PC-3 (cell line): Measurements from ENCODE around the gene IQCK. TPM values are rescaled to one million over a fixed set of nuclear protein-coding genes. Genes with fewer than 3 reads are reported as not detected.
A peak's percentile ranks its signal among the peaks of the same experiment; 100 is the strongest.
"Not testable (repeated sequence)": the region's sequence is repeated elsewhere in the genome, so short reads cannot be mapped to it uniquely, and the experiment has no call there.

Source experiments
- ATAC-seq: fragments of 200-7000 bp; cut with Tn5 transposase; 2 replicates; pipeline ENCODE4 v1.9.1; 2020; ENCODE audit warnings: mild to moderate bottlenecking, moderate library complexity
- BruUV-seq: library from RNA; stranded (reverse); fragments of 400-500 nt; replicated peaks from 2 replicates; lab custom pipeline; 2021; lab: Mats Ljungman, UMichigan
- CTCF ChIA-PET: fragments of 300-600 bp; sonication (Branson Sonifier 250); formaldehyde crosslinking; loops from one replicate; lab custom pipeline; 2022; ENCODE audit warnings: antibody characterized with exemption; lab: Charles Lee
- POLR2A ChIA-PET: fragments of 300-600 bp; sonication (Branson Sonifier 250); formaldehyde crosslinking; loops from one replicate; lab custom pipeline; 2022; ENCODE audit warnings: antibody characterized with exemption; ENCODE audit not compliant: unreplicated experiment; lab: Charles Lee
- DNase-seq: peaks from one replicate; pipeline ENCODE4 v3.0.0-alpha.2; 2015
- H2AFZ ChIP-seq: fragments of 300-600 bp; sonication (generic); 2 replicates; pipeline ENCODE4 v1.6.0; 2016; ENCODE audit warnings: antibody characterized with exemption, low read length
- H3F3A ChIP-seq: fragments of 300-600 bp; sonication (generic); one replicate; pipeline ENCODE4 v1.6.0; 2017; ENCODE audit warnings: antibody characterized with exemption, low read length, control low read depth, mild to moderate bottlenecking; ENCODE audit not compliant: unreplicated experiment
- H3K27ac ChIP-seq: fragments of 300-600 bp; sonication (generic); 2 replicates; pipeline ENCODE4 v1.5.1; 2016; ENCODE audit warnings: mild to moderate bottlenecking, low read length
- H3K27me3 ChIP-seq: fragments of 300-600 bp; sonication (generic); 2 replicates; pipeline ENCODE4 v1.6.1; 2016; ENCODE audit warnings: low read length, mixed read lengths
- H3K36me3 ChIP-seq: fragments of 300-600 bp; sonication (generic); 2 replicates; pipeline ENCODE4 v1.6.1; 2016; ENCODE audit warnings: low read depth, mixed run types, low read length, mixed read lengths
- H3K4me1 ChIP-seq: fragments of 300-600 bp; sonication (generic); 2 replicates; pipeline ENCODE4 v1.5.1; 2016; ENCODE audit warnings: low read length; ENCODE audit not compliant: insufficient read depth
- H3K4me2 ChIP-seq: fragments of 300-600 bp; sonication (generic); 2 replicates; pipeline ENCODE4 v1.6.0; 2016; ENCODE audit warnings: low read length
- H3K4me3 ChIP-seq: fragments of 300-600 bp; sonication (generic); 2 replicates; pipeline ENCODE4 v1.5.1; 2016; ENCODE audit warnings: mild to moderate bottlenecking, low read length, mixed read lengths
- H3K79me2 ChIP-seq: fragments of 300-600 bp; sonication (generic); 2 replicates; pipeline ENCODE4 v1.6.1; 2017; ENCODE audit warnings: low read length, mixed read lengths
- H3K9ac ChIP-seq: fragments of 300-600 bp; sonication (generic); 2 replicates; pipeline ENCODE4 v1.6.0; 2016; ENCODE audit warnings: mild to moderate bottlenecking, low read length
- H3K9me2 ChIP-seq: fragments of 300-600 bp; sonication (generic); replicated peaks from 2 replicates; pipeline ENCODE4 v1.6.1; 2016; ENCODE audit warnings: mixed run types, low read length, mixed read lengths
- H3K9me3 ChIP-seq: fragments of 300-600 bp; sonication (generic); 2 replicates; pipeline ENCODE4 v1.6.1; 2016; ENCODE audit warnings: low read length, mixed read lengths
- H4K20me1 ChIP-seq: fragments of 300-600 bp; sonication (generic); 2 replicates; pipeline ENCODE4 v1.6.1; 2016; ENCODE audit warnings: low read length, mixed read lengths
- CTCF ChIP-seq: fragments of 300-600 bp; sonication (generic); conservative IDR thresholded peaks from 2 replicates; pipeline ENCODE4 v1.5.1; 2017; ENCODE audit warnings: antibody characterized with exemption, low read depth, mild to moderate bottlenecking, low read length
- EZH2 ChIP-seq: fragments of 300-600 bp; sonication (generic); IDR thresholded peaks from one replicate; pipeline ENCODE4 v1.6.1; 2017; ENCODE audit warnings: antibody characterized with exemption, mild to moderate bottlenecking, low read length; ENCODE audit not compliant: unreplicated experiment
- EZH2phosphoT487 ChIP-seq: fragments of 300-600 bp; sonication (generic); IDR thresholded peaks from 2 replicates; pipeline ENCODE4 v1.6.1; 2018; ENCODE audit warnings: mild to moderate bottlenecking, antibody characterized with exemption, low read length, borderline replicate concordance
- intact Hi-C: fragments of 100-400 bp; cut with micrococcal nuclease; formaldehyde crosslinking; loops from 2 replicates; pipeline ENCODE4 v1.9.0; 2023
- total RNA-seq: library from RNA; depleted of rRNA; stranded (reverse); fragments of >200 nt; gene quantifications from 2 replicates; pipeline ENCODE4 v1.2.3, GENCODE V29; 2014

Gene IQCK
- total RNA-seq, 1 experiment from 2014 or later: 8.9 TPM

- no peaks in the 10 kb centered on the region for H3F3A ChIP-seq
- peaks cover 10% of the 10 kb centered on the region; the same call in 1 of the 2 replicates for H3K36me3 ChIP-seq
- ChIA-PET POLR2A (no interaction called here), CTCF (no interaction called here)
- TF ChIP-seq EZH2: no peak
- no peak for TF ChIP-seq EZH2phosphoT487
- no peak for TF ChIP-seq CTCF
- H3K79me2 ChIP-seq: peaks cover 83% of the 10 kb centered on the region
- no TSS peak for BruUV-seq
- no peaks in the 10 kb centered on the region for H3K27me3 ChIP-seq
- H3K9me3 ChIP-seq: no peaks in the 10 kb centered on the region
- peak overlapping the region; percentile 95 for H3K4me2 ChIP-seq
- no peaks in the 10 kb centered on the region for H3K9me2 ChIP-seq
- H3K27ac ChIP-seq: 0 out of 2 replicates have a peak overlapping the region, but pooled peaks have one; percentile 10
- ATAC-seq (no peak; the same call in 1 of the 2 replicates), DNase-seq (peak; percentile 56)
- H4K20me1 ChIP-seq: peaks cover 11% of the 10 kb centered on the region
- no peak overlapping the region for H3K9ac ChIP-seq
- peaks cover 22% of the 10 kb centered on the region for H3K4me1 ChIP-seq
- intact Hi-C loops: loop anchor here (2.0 to 5.0 kb wide), 3 partner anchors 15 to 169 kb away; partner anchors contain the start of gene GPRC5B
- H3K4me3 ChIP-seq: peak overlapping the region; percentile 97
- H2AFZ ChIP-seq: no peak overlapping the region
Measured at GRCh38 chr16:19716183-19716582, 1.9 kb upstream of the IQCK start.

DNA sequence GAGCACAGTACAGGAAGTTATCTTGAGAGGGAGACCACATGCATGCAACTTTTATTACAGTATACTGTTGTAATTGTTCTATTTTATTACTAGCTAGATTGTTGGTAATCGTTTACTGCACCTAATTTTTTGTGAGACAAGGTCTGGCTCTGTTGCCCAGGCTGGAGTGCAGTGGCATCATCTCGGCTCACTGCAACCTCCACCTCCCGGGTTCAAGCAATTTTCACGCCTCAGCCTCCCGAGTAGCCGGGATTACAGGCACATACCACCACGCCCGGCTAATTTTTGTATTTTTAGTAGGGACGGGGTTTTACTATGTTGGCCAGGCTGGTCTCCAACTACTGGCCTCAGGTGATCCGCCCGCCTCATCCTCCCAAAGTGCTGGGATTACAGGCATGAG lies 1.3 kb upstream of the IQCK start:
- H3F3A ChIP-seq, ATAC-seq, H3K27me3 ChIP-seq, H3K36me3 ChIP-seq, H2AFZ ChIP-seq, H3K9me3 ChIP-seq, POLR2A ChIA-PET, H3K27ac ChIP-seq, CTCF ChIA-PET, DNase-seq, H3K9me2 ChIP-seq, BruUV-seq: not testable (repeated sequence)
- H3K79me2 ChIP-seq: peaks cover 81% of the 10 kb centered on the region
- peaks cover 11% of the 10 kb centered on the region for H4K20me1 ChIP-seq
- H3K4me2 ChIP-seq: peak overlapping the region; percentile 95
- intact Hi-C loops: loop anchor here (2.0 to 5.0 kb wide), 3 partner anchors 16 to 168 kb away; partner anchors contain the start of gene GPRC5B
- peak overlapping the region; percentile 97; the same call in 1 of the 2 replicates for H3K9ac ChIP-seq
- peak overlapping the region; percentile 97 for H3K4me3 ChIP-seq
- H3K4me1 ChIP-seq: peaks cover 22% of the 10 kb centered on the region

DNA sequence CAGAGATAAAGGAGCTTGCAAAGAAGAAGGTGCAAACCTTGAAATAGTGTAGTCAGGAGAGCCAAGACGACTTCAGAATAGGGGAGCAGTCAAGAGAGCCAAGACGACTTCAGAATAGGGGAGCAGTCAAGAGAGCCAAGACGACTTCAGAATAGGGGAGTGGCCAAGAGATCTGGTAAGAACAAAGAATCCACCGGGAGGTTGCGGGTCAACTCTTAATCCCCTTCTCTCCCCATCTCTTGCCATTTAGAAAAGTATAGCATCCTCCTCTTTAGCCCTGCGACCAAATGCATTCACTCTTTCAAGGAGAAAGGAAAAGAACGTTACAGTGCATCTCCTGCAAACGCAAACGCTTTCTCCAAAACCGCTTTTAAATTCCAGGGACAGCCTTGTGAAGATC lies 757 bp upstream of the IQCK start:
- ChIA-PET CTCF (no interaction called here), POLR2A (no interaction called here)
- Histone ChIP-seq H3K4me1 (peaks cover 22% of the 10 kb centered on the region), H3K27ac (peak overlapping the region; percentile 73), H3K27me3 (no peaks in the 10 kb centered on the region), H3K9me2 (no peaks in the 10 kb centered on the region), H2AFZ (peak overlapping the region; percentile 96), H3K4me3 (peak overlapping the region; percentile 97), H3K36me3 (peaks cover 10% of the 10 kb centered on the region; the same call in 1 of the 2 replicates), H4K20me1 (peaks cover 11% of the 10 kb centered on the region), H3K9ac (peak overlapping the region; percentile 97), H3K9me3 (no peaks in the 10 kb centered on the region), H3F3A (no peaks in the 10 kb centered on the region), H3K4me2 (peak overlapping the region; percentile 95), H3K79me2 (peaks cover 75% of the 10 kb centered on the region)
- DNase-seq (no peak), ATAC-seq (0 out of 2 replicates have a peak, but pooled peaks have one; percentile 3)
- intact Hi-C loops: loop anchor here (2.0 to 5.0 kb wide), 3 partner anchors 17 to 167 kb away; partner anchors contain the start of gene GPRC5B
- TF ChIP-seq EZH2 (no peak), EZH2phosphoT487 (no peak), CTCF (no peak)
- no TSS peak for BruUV-seq
